Transverse colon (tissue), 4 donors: ENCODE data around the gene CRHR2. TPM values are rescaled to one million over a fixed set of nuclear protein-coding genes. Genes with fewer than 3 reads are reported as not detected.

Source experiments
- DNase-seq: peaks from one replicate; pipeline ENCODE4 v3.0.0-alpha.2; 2019
- H3K27ac ChIP-seq, 4 donors: fragments of 200-600 bp; sonication (generic); 2 replicates each; pipeline ENCODE4 v1.5.1; 2016 to 2018; ENCODE audit warnings: inconsistent platforms in 4 of 4
- H3K27me3 ChIP-seq: fragments of 200-600 bp; sonication (generic); 2 replicates; pipeline ENCODE4 v1.5.1; 2017; ENCODE audit warnings: inconsistent platforms
- H3K36me3 ChIP-seq, 4 donors: fragments of 200-600 bp; sonication (generic); 2 replicates each; pipeline ENCODE4 v1.5.1; 2017 to 2019; ENCODE audit warnings: inconsistent platforms in 4 of 4
- H3K4me1 ChIP-seq, 4 donors: fragments of 200-600 bp; sonication (generic); 2 replicates each; pipeline ENCODE4 v1.5.1; 2017 to 2020; ENCODE audit warnings: inconsistent platforms in 4 of 4
- H3K4me3 ChIP-seq, 4 donors: fragments of 200-600 bp; sonication (generic); 1 replicate in 1 of 4; 2 replicates in 3 of 4; pipeline versions ENCODE4 v1.5.1 to v1.6.1; 2017 to 2019; ENCODE audit warnings: inconsistent platforms in 4 of 4
- H3K9me3 ChIP-seq, 2 donors: fragments of 200-600 bp; sonication (generic); 2 replicates each; pipeline ENCODE4 v1.5.1; 2017 to 2019; ENCODE audit warnings: inconsistent platforms in 2 of 2
- CTCF ChIP-seq, 5 experiments: fragments of 200-600 bp in 3 of 5; fragments of 450-650 bp in 2 of 5; sonication (generic) in 3 of 5; IDR thresholded peaks; 1 replicate in 2 of 5; 2 replicates in 3 of 5; pipeline ENCODE4 v1.5.1; 2016 to 2017; ENCODE audit warnings: antibody characterized with exemption in 5 of 5, inconsistent platforms in 3 of 5, mild to moderate bottlenecking in 2 of 5, moderate library complexity in 1 of 5
- EP300 ChIP-seq: sonication (generic); formaldehyde crosslinking; IDR thresholded peaks from one replicate; pipeline ENCODE4 v1.6.1; 2017; ENCODE audit warnings: antibody characterized with exemption, low read depth
- POLR2A ChIP-seq: fragments of 450-650 bp; IDR thresholded peaks from one replicate; pipeline ENCODE4 v1.6.1; 2016; ENCODE audit warnings: antibody characterized with exemption, mild to moderate bottlenecking, moderate library complexity
- POLR2AphosphoS5 ChIP-seq, 3 donors: sonication (generic); formaldehyde crosslinking; IDR thresholded peaks; one replicate each; pipeline ENCODE4 v1.6.1; 2016; ENCODE audit warnings: antibody characterized with exemption in 3 of 3
- WGBS, 2 donors: methylation state at CpG; one replicate each; pipeline ENCODE4 v1.1.5; 2018; ENCODE audit warnings: low coverage in 1 of 2; 5-methylcytosine and 5-hydroxymethylcytosine counted together
- in situ Hi-C, 4 donors: fragments of 200-750 bp; cut with MboI; loops; one replicate each; pipeline versions ENCODE4 v1.15.0 to v1.15.1; 2017; ENCODE audit warnings: low sequenced_read_pairs in 3 of 4, low pct_ligation_motif_present in 1 of 4, low pct_unique_long_range_greater_than_20kb in 1 of 4
- intact Hi-C: fragments of 100-400 bp; cut with DNase I; formaldehyde crosslinking; loops from one replicate; pipeline ENCODE4 v1.15.1; 2023; ENCODE audit warnings: low total_unique reads
- total RNA-seq, 4 donors: library from RNA; depleted of rRNA; stranded (reverse); fragments of >200 nt; gene quantifications; one replicate each; pipeline ENCODE4 v1.1.0, GENCODE V29; 2016

The CRHR2 gene
- total RNA-seq, 4 donors from 2014 or later: not detected

DNA sequence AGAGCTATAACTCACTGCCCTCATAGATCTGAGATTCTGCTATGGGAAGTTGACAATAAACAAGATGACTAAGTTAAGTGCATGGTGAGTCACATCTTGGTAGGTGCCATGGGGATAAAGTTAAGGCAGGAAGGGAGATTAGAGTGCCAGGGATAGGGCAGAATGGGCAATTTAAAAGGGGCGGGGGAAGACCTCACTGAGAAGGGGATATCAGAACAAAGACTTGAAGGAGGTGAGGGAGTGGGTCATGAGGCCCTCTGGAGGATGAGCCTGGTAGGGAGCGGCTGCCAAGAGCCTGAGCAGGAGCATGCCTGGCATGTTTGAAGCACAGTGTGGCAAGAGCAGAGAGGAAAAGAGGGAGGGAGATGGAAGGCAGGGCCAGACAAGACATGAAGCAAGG lies 34.9 kb upstream of the CRHR2 start:
- peaks cover 10 to 11% of the 10 kb centered on the region in 2 donors for H3K9me3 ChIP-seq
- H3K36me3 ChIP-seq: no peaks in the 10 kb centered on the region
- H3K27ac ChIP-seq: no peak overlapping the region
- DNase-seq: no peak
- in situ Hi-C loops (no loop called here), intact Hi-C loops (no loop called here)
- TF ChIP-seq POLR2AphosphoS5 (IDR thresholded peaks at IDR 0.05) (no peak), CTCF (IDR thresholded peaks at IDR 0.05) (no peak), EP300 (no peak), POLR2A (no peak)
- H3K27me3 ChIP-seq: no peaks in the 10 kb centered on the region
- WGBS, 2 donors: 86% methylated on average over 2 of the region's 2 CpGs; no CpG with 5 or more reads in 1 of the 2 donors
- H3K4me1 ChIP-seq: no peaks in the 10 kb centered on the region
- H3K4me3 ChIP-seq: no peak overlapping the region

DNA sequence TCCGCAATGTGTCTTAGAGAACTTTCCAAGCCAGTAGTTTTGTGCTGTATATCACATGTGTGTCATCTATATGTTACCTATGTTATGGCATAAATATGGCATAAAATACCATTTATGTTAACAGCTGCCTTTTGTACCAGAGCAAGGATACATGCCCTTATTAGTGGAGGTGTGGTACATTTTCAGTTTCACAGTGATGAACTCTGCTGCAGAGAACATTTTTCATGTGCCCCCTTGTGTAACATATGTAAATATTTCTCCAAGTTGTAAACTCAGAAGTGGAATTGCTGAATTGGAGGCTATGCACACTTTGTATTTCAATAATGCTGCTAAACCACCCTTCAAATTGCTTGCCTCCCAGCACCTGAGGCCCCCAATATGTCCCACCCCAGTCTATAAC lies 31.9 kb upstream of the CRHR2 start:
- no peak overlapping the region for H3K4me3 ChIP-seq
- no peaks in the 10 kb centered on the region for H3K4me1 ChIP-seq
- peaks cover 10 to 11% of the 10 kb centered on the region in 2 donors for H3K9me3 ChIP-seq
- no peaks in the 10 kb centered on the region for H3K27me3 ChIP-seq
- H3K27ac ChIP-seq: no peak overlapping the region
- DNase-seq: no peak
- intact Hi-C loops (no loop called here), in situ Hi-C loops (no loop called here)
- no peaks in the 10 kb centered on the region for H3K36me3 ChIP-seq
- TF ChIP-seq POLR2A (no peak), EP300 (no peak), CTCF (IDR thresholded peaks at IDR 0.05) (no peak), POLR2AphosphoS5 (IDR thresholded peaks at IDR 0.05) (no peak)
- 83 to 100% methylated on average over 1 of the region's 1 CpG for WGBS, 2 donors

GRCh38 chr7:30713392-30713791 lies 31.1 kb upstream of the CRHR2 start:
- WGBS, 2 donors: 80 to 91% methylated on average over 1 to 6 of the region's 6 CpGs
- no peaks in the 10 kb centered on the region for H3K36me3 ChIP-seq
- H3K4me1 ChIP-seq: no peaks in the 10 kb centered on the region
- H3K27me3 ChIP-seq: no peaks in the 10 kb centered on the region
- DNase-seq: no peak
- TF ChIP-seq EP300 (no peak), POLR2A (no peak), CTCF (IDR thresholded peaks at IDR 0.05) (no peak), POLR2AphosphoS5 (IDR thresholded peaks at IDR 0.05) (no peak)
- no peak overlapping the region for H3K27ac ChIP-seq
- in situ Hi-C loops (no loop called here), intact Hi-C loops (no loop called here)
- no peak overlapping the region for H3K4me3 ChIP-seq
- peaks cover 8 to 9% of the 10 kb centered on the region in 2 donors for H3K9me3 ChIP-seq

- in situ Hi-C loops: no loop called here
- WGBS, 2 donors: 57 to 74% methylated on average over 1 to 4 of the region's 4 CpGs
- H3K9me3 ChIP-seq: no peaks in the 10 kb centered on the region
- no peaks in the 10 kb centered on the region for H3K36me3 ChIP-seq
- DNase-seq: no peak
- H3K4me3 ChIP-seq: no peak overlapping the region
- no peak overlapping the region for H3K27ac ChIP-seq
- TF ChIP-seq EP300: no peak
- TF ChIP-seq CTCF (IDR thresholded peaks at IDR 0.05): no peak
- TF ChIP-seq POLR2AphosphoS5 (IDR thresholded peaks at IDR 0.05): no peak
- TF ChIP-seq POLR2A: no peak
- intact Hi-C loops: no loop called here
- no peaks in the 10 kb centered on the region for H3K4me1 ChIP-seq
- no peaks in the 10 kb centered on the region for H3K27me3 ChIP-seq
Observed at GRCh38 chr7:30710669-30711068, 28.4 kb upstream of the CRHR2 start.
